Measurements from ENCODE around the gene ERCC2.
"Not testable (repeated sequence)": the region's sequence is repeated elsewhere in the genome, so short reads cannot be mapped to it uniquely, and the experiment has no call there.

Gene ERCC2

GRCh38 chr19:45327404-45328143 lies 42.8 kb downstream of the ERCC2 start:
- no peak for DNase-seq

DNA sequence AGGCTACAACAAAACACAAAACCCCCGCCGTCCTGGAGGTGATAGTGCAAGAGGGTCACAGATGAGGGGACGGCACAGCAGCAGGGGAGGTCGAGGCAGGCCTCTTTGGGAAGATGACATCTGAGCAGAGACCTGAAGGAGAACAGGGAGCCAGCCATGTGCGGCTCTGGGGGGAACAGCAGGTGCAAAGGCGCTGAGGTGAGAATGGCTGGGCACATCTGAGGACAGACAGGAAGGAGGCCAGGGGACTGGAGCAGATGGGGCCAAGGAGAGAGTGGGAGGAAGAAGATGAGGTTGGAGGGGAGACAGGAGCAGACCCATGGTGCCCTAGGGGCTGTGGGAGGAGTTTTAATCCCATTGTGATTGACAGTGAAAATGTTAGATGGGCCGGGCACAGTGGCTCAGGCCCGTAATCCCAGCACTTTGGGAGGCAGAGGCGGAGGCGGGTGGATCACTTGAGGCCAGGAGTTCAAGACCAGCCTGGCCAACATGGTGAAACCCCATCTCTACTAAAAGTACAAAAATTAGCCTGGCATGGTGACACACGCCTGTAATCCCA lies 45.9 kb downstream of the ERCC2 start:
- no peak for DNase-seq

- no peak for DNase-seq
Measured at GRCh38 chr19:45323671-45324081, 46.7 kb downstream of the ERCC2 start.

- DNase-seq: no peak
Measured at GRCh38 chr19:45322744-45323281, 47.6 kb downstream of the ERCC2 start, which contains the start of gene CKM. Gene CKM, minus strand, starts transcription at chr19:45322875. Its CDS starts 3,162 bp downstream, at chr19:45319713.

DNA sequence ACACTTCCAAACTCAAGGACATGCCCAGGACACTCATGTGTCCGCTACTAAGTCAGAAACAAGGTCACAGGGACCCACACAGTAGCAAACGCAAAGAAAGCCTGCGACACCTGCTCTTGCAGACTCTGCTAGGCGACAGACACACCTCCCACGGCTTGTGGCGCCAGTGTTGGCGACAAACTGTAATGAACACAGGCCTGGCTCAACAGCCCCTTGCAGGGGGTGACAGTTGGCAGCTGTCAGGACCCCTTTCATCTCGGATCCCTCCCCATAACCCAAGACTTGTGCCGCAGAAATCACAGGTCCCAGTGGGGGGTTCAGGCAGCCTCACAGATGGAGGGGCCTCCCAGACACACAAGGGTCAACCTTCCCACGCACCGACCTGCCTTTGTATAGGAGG lies 48.1 kb downstream of the ERCC2 start:
- no peak for DNase-seq

DNA sequence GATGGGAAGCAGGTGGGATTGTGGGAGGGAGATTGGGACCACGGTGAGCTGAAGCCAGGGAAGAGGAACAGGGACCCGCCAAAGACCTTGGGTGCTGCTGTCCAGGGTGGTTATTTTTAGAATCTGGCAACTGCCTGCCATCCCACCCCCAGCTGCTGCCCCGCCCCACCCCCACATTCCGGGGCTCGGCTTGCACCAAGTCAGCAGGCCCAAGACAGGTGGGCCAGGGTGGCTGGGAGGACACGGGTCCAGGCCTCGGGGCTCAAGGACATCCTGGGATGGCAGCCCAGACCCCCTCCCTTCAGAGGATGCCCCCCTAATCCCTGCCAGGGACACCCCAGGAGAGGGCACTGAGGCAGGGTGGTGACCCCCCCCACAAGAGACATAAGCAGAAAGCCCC lies 48.5 kb downstream of the ERCC2 start:
- no peak for DNase-seq

DNA sequence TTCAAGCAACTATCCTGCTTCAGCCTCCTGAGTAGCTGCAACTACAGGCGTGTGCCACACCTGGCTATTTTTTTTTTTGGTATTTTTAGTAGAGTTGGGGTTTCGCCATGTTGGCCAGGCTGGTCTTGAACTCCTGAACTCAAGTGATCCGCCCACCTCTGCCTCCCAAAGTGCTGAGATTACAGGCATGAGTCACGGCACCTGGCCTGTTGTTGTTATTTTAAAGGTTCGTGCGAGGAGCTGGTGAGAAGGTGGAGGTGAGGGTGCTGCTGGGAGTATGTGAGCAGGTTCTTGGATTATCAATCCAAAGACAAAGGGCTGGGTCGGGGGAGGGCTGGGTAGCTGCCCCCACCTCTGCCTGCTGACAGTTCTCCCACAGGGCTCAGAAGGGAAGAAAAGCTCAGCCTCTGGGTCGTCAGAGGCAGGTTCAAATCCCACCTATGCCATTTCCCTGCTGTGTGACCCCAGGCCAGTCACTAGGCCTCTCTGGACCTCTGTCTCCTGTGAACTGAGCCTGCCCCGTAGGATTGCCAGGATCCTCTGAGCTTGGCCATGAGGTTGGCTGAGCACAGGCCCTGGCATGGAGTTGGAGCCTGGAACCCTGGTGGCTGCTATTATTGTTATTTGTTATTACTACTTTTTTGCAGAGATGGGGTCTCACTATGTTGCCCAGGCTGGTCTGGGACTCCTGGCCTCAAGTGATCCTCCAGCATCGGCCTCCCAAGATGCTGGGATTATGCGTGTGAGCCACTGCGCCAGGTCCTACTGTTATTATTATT lies 49.2 kb downstream of the ERCC2 start:
- DNase-seq: no peak

DNA sequence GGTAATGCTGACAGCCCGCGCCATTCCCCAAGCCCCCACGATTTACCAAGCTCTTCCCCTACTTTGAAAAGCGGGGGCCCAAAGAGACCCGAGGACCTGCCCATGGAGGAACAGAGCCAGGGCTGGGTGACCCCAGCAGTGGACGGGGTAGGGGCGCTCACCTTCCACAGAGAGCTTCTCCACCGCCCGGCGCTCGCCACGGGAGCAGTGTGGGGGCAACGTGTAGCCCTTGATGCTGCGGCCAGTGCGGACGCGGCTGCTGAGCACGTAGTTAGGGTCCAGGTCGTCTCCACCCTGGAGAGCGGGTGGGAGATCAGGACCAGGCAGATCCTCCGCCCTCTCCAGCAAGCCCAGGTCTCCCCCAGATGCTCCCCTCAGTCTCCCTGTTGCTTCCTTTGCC lies 55.1 kb downstream of the ERCC2 start:
- no peak for DNase-seq

- DNase-seq: no peak
Measured at GRCh38 chr19:45314708-45315245, 55.6 kb downstream of the ERCC2 start.

DNA sequence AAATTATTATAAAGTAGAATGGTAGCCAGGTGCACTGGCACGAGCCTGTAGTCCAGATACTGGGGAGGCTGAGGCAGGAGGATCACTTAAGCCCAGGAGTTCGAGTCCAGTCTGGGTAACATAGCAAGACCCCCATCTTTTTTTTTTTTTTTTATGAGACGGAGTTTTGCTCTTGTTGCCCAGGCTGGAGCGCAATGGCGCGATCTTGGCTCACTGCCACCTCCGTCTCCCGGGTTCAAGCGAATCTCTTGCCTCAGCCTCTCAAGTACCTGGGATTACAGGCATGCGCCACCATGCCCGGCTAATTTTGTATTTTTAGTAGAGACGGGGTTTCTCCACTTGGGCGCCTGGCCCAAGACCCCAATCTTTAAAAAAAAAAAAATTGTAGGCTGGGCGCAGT lies 58.1 kb downstream of the ERCC2 start:
- DNase-seq: not testable (repeated sequence)

DNA sequence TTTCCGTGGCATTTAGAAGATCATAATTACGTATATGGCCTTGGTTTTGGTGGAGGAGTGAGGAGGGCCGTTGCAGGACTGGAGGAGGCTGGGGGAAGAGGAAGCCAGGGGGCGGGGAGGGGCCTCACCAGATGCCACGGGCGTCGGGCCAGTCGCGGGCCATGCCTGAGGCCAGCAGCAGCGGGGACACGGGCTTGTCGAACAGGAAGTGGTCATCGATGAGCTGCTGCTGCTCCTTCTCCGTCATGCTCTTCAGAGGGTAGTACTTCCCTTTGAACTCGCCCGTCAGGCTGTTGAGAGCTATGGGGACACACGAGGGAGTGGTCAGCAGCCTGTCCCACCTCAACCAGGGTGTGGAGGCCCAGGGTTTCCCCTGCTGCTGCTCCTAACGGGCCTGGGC lies 58.8 kb downstream of the ERCC2 start:
- no peak for DNase-seq

- not testable (repeated sequence) for DNase-seq
Measured at GRCh38 chr19:45309322-45309721, 61.1 kb downstream of the ERCC2 start.

- DNase-seq: no peak
Measured at GRCh38 chr19:45307361-45307760, 63.0 kb downstream of the ERCC2 start.

DNA sequence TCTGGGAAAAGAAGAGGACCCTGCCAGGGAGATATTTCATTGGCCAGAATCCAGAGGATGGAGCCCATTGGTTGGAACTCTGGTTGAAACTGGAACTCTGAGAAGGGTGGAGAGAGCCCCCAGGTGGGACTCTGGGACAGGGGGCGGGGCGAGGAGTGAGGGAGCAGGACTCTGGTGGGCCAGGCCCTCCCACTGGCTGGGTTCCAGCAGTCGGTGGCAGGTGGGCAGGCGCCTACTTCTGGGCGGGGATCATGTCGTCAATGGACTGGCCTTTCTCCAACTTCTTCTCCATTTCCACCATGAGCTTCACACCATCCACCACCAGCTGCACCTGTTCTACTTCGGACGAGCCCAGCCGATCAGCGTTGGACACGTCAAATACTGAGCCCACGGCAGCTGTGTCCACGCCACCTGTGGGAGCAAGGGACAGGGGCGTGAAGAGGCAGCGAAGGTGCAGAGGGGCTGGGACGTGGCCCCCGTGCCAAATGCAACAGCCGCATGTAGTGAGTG lies 63.8 kb downstream of the ERCC2 start:
- peak; percentile 77 for DNase-seq

DNA sequence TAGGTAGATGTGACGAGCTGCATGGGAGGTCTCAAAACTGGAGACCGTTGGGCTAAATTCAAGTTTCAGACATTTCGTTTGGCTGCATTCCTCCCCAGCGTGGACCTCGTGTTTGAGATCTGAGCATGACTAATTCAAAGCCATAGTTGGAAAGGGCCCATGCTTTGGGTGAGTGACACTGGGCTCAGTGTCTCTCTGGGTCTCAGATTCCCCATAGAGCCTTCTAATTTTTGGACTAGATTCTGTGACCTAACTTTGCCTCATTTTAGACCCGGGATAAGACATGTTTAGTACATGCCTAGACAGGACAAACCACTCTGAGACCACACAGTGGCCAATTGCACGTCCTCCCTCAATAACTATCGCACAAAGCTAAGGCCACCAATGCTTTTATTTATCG lies 64.3 kb downstream of the ERCC2 start:
- DNase-seq: no peak

- no peak for DNase-seq
Measured at GRCh38 chr19:45305421-45305820, 65.0 kb downstream of the ERCC2 start.

DNA sequence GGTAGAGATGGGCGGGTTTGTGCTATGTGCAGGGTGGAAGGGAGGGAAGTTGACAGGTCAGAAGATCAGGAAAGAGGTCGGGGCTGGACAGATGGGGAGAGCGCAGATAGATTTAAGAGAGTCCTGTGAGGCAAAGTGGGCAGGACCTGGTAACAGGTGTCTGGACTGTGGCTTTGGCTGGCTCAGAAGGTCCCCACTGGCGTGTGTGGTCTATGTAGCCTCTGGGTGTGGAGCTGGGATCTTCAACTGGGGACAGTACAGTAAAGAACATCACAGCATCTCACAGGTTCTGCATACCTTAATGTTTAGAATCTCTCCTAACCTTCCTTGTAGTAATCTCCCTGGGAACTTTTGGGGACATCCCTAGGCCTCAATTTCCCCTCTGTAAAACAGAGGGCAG lies 65.4 kb downstream of the ERCC2 start:
- DNase-seq: no peak

GRCh38 chr19:45304141-45304926 lies 66.0 kb downstream of the ERCC2 start:
- DNase-seq: no peak

- no peak for DNase-seq
Measured at GRCh38 chr19:45303269-45304060, 66.9 kb downstream of the ERCC2 start.

DNA sequence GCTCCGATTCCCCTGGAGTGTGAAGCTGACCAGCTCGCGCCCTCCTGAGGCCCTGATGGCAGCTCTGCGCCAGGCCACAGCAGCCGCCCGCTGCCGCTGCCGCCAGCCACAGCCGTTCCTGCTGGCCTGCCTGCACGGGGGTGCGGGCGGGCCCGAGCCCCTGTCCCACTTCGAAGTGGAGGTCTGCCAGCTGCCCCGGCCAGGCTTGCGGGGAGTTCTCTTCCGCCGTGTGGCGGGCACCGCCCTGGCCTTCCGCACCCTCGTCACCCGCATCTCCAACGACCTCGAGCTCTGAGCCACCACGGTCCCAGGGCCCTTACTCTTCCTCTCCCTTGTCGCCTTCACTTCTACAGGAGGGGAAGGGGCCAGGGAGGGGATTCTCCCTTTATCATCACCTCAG lies 68.0 kb downstream of the ERCC2 start:
- no peak for DNase-seq
